ENCODE measurements around the gene SPACA6.

DNA sequence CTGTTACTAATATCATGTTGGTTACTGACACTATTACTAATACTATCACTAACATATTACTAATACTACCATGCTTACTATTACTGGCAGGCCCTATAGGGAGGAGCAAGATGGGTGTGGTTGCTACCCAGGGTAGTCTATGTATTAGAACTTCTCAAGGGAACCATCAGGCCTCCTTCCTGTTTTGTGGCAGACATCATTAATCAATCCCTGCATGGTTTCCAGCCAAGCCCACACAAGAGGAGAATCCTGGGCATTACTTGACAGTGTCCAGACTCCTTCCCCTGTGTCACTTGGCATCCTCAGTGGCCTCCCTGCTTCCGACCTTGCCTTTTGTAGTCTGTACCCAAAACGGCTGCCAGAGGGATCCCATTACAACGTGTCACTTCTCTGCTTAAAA lies 21.7 kb downstream of the SPACA6 start:
- TF ChIP-seq EZH2phosphoT487 (IDR thresholded peaks at IDR 0.05; ENCODE audit: borderline replicate concordance, low read depth, low read length), result no peak
- TF ChIP-seq, protein P1, sequence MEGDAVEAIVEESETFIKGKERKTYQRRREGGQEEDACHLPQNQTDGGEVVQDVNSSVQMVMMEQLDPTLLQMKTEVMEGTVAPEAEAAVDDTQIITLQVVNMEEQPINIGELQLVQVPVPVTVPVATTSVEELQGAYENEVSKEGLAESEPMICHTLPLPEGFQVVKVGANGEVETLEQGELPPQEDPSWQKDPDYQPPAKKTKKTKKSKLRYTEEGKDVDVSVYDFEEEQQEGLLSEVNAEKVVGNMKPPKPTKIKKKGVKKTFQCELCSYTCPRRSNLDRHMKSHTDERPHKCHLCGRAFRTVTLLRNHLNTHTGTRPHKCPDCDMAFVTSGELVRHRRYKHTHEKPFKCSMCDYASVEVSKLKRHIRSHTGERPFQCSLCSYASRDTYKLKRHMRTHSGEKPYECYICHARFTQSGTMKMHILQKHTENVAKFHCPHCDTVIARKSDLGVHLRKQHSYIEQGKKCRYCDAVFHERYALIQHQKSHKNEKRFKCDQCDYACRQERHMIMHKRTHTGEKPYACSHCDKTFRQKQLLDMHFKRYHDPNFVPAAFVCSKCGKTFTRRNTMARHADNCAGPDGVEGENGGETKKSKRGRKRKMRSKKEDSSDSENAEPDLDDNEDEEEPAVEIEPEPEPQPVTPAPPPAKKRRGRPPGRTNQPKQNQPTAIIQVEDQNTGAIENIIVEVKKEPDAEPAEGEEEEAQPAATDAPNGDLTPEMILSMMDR (conservative IDR thresholded peaks at IDR 0.05; ENCODE audit: low read length), result no peak

Data from OCI-LY7 (cell line).